Kasumi-1 (cell line): ENCODE measurements around the gene TRPT1.

ENCODE experiments used
- DNase-seq, 2 experiments: peaks; one replicate each; lab custom pipeline; 2025; lab: John Stamatoyannopoulos, UW

Gene TRPT1

DNA sequence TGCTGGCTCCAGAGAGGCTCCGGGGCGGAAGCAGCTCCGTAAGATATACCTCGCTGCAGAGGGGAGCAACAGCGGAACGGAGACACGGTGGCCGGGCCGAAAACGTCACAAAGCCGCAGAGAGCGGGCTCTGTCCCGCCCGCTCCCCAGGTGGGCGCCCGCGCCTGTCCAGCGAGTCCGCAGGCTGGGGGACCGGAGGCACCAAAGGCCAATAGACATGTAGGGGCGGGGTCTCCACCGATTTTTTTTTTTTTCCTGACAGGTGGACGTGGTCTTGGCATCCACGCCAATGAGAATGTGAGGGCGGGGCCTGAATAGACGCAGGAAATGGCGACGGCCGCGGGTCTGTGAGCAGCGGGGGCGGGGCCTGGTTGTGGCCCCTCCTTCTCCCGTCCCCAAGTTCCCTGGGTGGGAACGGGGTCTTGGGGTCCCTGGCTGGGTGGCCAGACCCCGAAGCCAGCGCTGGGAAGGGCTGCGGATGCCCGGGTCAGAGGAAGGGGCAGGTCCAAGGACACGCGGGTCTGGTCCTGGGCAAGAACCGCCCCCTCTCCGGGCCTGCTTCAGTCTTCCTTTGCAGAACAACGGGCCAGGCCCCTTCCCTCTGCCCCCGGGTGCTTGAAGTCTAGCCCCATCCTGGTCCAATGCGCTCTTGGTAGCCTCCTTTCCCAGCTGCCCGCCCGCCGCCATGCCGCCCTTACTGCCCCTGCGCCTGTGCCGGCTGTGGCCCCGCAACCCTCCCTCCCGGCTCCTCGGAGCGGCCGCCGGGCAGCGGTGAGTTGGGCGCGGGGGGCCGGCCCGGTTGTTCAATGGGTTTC lies 4.4 kb upstream of the TRPT1 start, which contains the start of gene DNAJC4:
DNAJC4 (plus strand) TSS at position 378 of the 814 bp plus-strand sequence; CDS start at position 685, 307 bp downstream.
- peak; percentile 65 to 72 for DNase-seq

DNA sequence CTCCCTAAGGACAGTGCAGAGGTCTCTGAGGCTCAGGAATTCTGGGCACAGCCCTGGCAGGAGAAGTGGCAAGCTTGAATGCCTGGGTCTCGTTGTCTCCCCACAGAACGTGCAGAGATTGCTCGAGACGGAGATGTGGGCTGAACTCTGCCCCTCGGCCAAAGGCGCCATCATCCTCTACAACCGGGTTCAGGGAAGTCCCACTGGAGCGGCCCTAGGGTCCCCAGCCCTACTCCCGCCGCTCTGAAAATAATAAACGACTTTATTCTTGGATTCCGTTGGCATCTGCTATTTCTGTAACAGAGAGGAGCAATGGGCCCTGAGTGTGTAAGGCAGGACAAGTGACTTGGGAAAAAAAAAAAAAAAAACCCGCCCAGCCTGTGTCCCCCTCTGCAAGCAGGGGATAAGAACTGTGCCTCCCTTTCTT lies 3.8 kb upstream of the TRPT1 start:
- DNase-seq: no peak

DNA sequence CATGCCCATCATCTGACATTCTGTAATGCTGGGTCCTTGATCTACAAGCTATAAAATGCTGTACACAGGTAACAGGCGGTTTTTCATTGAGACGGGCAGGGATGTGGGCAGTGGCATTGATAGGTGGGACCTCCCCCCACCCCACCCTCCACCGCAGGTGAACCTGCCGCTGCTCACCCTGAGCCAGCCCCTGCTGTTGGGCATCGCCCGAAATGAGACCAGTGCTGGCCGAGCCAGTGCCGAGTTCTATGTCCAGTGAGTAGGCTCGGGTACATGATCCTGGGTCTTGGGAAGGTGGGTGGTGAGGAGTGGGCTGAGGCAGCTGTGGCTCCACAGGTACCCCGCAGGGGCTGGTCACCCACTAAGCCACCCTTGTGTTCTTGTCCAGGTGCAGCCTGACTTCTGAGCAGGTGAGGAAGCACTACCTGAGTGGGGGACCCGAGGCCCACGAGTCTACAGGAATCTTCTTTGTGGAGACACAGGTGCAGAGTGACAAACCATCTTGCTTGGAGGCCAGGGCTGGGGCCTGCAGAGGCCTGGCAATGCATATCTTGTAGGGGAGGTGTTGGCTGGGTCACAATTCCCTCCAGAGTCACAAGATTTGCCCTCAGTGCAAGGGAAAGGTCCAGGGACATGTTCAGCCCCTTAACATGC lies 3.2 kb upstream of the TRPT1 start:
- no peak for DNase-seq

DNA sequence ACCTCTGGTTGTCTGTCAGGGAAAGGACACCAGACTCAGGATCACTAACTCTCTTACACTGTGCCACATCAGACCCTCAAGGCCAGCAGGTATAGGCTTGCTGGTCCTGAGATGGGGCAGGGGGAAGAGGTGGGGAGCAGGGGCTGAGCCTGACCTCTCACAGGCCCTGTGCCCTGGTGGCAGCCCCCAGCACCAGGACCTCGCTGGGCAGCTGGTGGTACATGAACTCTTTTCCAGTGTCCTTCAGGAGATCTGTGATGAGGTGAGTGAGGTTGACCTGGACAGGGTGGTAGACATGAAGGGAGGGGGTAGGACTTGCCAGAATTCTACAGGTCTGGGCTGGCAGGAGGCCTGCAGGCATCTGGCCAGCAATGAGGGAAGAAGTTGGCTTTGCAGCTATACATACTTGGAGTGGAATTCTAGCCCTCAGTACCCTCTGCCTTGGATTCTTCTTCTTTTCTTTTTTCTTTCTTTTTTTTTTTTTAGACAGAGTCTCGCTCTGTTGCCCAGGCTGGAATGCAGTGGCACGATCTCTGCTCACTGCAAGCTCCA lies 1.5 kb upstream of the TRPT1 start:
- no peak for DNase-seq

DNA sequence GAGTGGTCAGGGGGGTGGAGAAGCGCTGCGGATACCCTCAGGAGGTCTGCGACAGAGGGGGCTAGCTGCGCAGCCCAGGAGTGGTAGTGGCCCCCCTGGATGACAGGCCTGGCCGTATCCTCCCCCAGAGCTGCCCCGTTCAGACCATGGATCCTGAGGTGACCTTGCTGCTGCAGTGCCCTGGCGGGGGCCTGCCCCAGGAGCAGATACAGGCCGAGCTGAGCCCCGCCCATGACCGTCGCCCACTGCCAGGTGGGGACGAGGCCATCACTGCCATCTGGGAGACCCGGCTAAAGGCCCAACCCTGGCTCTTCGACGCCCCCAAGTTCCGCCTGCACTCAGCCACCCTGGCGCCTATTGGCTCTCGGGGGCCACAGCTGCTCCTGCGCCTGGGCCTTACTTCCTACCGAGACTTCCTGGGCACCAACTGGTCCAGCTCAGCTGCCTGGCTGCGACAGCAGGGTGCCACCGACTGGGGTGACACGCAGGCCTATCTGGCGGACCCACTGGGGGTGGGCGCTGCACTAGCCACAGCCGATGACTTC lies 593 bp upstream of the TRPT1 start:
- peak; percentile 76 to 77 for DNase-seq

DNA sequence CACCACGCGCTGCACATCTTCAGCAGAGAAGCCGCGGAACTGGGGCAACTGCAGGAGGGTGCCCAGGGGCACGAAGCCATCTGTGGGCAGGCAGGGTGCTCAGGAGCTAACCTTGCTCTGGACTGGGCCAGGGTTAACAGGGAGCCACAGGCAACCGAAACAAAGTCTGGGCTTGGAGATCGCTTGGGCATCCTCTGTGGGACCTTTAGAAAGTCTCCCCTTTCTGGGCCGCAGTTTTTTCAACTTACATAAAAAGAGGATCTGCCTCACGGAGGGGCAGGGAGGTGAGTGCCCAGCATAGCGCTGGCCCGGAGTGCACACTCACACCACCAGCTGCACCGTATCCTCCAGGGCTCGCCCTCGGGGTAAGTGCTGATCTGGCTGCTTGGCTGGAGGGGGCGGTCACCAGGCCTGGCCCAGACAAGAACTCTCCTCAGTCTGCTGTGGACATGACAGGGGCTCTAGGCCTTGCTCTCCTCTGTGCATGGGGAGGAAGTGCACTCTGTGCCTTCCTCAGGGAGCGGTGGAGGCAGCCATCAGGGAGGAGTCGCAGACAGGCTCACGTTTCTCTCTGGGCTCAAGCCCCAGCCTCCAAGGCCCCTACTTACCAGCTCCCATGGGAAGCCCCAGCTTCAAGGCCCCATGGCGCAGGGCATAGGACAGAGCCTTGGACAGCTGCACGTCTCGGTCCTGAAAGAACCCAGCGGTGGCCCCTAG lies 937 bp downstream of the TRPT1 start:
- DNase-seq: no peak

DNA sequence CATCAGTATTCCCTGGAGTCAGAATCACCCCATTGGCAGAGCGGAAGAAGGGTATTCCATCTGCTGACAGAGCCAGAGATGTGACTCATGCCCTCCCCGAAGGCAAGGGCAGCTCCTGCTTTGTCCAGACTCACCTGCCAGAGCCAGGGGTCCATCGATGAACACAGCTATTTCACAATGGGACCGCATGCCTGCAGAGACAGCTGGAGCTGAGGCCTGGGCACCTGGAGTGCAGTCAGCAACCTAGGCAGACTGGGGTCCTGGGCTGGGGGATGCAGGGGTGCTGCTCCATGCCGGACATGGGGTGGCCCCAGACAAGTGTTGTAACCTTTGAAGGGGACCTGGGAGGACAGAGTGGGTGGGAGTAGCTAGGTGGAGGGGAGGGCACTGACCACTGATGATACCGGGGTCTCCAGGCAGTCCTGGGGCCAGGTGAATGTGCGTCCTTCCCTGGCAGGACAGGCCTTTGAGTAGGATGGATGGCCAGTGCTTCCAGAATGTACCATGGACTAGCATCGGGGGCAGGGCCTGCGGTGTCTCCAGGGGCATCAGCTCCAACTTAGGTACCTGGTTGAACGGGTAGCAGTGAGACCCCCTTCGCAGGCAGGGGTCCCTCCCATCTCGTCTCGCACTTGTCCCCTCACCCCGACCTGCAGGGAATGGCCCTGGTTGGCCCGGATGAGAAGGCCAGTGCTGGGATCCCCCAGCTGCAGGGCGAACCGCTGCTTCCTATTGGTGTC lies 1.7 kb downstream of the TRPT1 start:
- DNase-seq: no peak

DNA sequence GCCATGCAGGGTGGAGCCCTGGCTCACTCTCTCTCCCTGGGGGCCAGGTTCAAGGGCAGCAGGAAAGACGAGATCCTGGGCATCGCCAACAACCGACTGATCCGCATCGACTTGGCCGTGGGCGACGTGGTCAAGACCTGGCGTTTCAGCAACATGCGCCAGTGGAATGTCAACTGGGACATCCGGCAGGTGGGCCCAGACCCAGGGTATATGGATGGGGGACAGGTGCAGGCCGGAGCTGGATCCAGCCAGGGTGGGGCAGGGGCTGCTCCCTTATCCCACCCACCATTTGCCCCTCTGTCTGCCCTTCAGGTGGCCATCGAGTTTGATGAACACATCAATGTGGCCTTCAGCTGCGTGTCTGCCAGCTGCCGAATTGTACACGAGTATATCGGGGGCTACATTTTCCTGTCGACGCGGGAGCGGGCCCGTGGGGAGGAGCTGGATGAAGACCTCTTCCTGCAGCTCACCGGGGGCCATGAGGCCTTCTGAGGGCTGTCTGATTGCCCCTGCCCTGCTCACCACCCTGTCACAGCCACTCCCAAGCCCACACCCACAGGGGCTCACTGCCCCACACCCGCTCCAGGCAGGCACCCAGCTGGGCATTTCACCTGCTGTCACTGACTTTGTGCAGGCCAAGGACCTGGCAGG lies 2.9 kb downstream of the TRPT1 start:
- no peak for DNase-seq

DNA sequence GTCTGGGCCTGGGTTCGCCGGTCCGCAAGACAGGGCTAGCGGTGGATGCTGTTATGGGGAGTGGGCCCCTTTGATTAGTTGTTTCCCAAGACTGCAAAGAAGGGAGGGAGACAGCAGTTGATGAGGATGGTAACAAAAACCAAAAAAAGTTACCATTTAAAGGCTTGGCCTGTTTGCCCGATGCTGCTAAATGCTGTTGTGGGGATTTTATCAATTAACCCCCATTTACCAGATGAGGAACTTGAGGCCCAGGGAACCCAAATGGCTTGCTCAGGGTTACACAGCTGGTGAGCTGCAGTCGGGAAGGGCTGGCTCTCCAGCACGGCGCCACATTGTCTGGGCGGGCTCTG lies 3.4 kb downstream of the TRPT1 start:
- DNase-seq: no peak

DNA sequence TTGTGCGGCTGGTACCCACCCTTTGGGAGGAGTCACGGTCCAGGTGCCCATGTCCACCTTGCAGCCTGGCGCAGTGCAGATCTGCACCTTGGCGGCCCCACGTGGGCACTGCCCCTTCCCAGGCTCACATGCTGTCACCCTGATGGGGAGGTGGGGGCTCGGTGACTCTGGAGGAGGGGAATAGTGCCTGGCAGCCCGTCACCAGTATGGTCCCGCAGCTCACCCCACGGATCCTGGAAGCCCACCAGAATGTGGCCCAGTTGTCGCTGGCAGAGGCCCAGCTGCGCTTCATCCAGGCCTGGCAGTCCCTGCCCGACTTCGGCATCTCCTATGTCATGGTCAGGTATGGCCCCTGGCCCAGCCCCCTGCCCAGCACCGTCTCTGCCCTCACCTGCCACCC lies 5.2 kb downstream of the TRPT1 start:
- no peak for DNase-seq

DNA sequence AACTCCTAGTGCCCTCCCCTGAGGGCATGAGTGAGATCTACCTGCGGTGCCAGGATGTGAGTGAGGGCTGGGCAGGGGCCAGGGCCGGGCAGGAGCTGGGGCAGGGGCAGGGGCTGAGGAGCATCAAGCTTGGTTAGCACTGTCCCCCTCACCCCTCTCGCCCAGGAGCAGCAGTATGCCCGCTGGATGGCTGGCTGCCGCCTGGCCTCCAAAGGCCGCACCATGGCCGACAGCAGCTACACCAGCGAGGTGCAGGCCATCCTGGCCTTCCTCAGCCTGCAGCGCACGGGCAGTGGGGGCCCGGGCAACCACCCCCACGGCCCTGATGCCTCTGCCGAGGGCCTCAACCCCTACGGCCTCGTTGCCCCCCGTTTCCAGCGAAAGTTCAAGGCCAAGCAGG lies 5.7 kb downstream of the TRPT1 start:
- no peak for DNase-seq

DNA sequence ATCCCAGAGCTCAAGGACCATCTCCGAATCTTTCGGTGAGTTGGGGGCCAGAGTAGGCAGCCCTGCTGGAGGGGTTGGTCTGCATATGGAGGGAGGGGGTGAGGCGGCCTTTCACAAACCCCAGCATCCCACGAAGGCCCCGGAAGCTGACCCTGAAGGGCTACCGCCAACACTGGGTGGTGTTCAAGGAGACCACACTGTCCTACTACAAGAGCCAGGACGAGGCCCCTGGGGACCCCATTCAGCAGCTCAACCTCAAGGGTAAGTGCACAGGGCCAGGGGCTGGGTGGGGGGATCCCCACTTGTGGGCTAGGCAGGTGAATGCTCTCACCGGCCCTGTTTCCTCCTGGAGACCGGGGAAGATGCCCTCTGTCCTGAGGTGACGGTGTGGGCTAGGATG lies 6.2 kb downstream of the TRPT1 start:
- DNase-seq: no peak

DNA sequence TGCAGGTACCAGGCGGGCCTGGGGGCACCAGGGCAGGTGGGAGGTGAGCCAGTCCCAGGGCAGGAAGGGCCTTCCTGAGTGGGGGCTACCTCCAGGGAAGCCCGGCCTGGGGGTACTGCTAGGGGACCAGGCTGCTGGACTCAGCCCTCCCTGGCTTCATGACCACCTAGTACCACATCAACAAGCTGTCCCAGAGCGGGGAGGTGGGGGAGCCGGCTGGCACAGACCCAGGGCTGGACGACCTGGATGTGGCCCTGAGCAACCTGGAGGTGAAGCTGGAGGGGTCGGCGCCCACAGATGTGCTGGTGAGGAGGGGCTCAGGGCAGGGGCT lies 6.7 kb downstream of the TRPT1 start:
- DNase-seq: no peak

DNA sequence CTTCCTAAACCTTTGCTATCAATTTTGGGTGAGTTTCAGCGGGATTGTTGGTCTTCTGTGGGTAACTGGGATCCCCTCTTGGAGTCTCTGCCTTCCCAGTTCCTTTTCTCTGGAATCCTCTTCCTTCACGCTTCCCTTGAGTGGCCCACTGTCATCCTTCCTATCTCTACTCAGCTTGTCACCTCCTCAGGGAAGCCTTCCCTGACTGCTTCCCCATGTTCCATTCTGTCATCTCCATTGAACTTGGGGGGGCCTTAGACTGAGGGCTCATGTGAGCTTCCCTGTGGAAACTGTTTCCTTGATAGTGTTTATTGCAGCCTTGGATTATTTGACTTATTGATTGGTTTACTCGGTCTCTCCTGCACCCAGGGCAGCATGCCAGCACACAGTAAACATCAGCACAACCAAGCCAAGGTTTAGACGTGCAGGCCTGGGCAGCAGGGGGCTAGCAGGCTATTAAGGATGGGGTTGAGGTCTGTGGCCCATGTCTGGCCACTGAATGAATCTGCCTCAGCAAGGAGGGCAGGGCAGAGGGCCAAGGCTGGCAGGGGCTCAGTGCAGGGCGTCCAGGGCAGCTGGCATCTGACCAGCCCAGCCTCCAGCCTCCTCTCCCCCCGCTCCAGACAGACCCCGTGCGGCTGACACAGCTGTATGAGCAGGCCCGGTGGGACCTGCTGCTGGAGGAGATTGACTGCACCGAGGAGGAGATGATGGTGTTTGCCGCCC lies 7.2 kb downstream of the TRPT1 start:
- DNase-seq: no peak

DNA sequence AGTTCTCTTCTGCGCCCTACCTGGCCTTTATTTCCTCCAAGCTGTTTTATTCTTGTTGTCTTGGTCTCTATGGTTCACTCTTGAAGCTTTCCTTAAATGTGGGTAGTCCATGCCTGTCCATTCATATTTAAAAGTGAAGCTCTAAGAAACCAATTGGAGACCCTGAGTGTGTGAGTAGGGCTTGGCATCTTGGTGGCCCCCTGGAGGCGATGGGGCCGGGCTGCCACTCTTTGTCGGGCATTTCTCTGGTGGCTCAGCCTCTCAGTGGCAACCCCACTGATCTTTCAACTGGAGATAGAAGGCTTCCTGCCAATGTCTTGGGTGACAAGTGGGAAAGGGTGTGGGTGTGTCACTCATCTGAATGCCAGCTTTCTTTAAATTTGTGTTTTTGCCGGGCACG lies 9.1 kb downstream of the TRPT1 start:
- no peak for DNase-seq

DNA sequence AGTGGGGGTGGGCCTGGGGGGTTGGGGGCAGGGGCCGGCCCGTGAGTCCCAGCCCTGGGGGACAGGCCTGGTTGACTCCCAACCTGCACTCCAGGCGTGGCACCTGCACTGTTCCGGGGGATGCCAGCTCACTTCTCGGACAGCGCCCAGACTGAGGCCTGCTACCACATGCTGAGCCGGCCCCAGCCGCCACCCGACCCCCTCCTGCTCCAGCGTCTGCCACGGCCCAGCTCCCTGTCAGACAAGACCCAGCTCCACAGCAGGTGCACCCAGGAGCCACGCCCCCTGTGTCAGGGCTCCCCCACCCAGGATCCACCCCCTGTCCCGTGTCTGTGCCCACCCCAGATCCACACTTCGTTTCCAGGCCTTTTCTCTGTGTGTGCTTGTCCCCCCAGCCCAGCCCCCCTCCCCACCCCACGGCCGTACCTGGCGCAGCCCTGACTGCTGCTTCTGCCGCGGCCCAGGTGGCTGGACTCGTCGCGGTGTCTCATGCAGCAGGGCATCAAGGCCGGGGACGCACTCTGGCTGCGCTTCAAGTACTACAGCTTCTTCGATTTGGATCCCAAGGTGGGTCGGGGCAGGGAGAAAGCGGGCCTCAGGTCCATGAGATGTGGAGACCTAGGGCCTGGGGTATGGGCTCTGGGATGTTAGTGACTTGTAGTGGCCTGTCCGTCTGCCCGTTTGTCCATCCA lies 14.7 kb downstream of the TRPT1 start:
- DNase-seq: no peak

DNA sequence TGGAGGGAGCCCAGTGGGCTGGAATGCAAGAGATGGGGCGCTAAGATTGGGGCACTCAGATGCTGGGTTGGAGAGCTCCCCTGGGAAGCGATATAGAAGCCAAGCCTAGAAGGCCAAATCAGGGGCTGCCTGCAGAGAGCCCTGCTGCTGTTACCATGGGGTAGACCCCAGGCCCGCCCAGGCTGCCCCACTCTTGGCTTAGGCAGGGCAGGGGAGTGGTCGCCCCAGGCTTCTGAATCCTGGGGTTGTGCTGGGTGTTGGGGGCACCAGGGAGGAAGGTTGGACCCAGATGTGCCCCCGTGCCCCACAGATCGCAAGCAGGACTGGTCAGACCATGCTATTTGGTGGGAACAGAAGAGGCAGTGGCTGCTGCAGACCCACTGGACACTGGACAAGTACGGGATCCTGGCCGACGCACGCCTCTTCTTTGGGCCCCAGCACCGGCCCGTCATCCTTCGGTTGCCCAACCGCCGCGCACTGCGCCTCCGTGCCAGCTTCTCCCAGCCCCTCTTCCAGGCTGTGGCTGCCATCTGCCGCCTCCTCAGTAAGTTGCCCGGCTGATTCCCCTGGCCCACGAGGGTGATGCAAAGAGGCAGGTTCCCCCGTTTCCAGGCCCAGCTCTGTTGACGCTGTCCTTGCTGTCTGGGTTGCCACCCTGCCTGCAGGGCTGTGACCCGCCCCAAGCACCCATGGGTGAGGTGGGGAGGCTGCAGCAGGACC lies 15.5 kb downstream of the TRPT1 start:
- DNase-seq: no peak

DNA sequence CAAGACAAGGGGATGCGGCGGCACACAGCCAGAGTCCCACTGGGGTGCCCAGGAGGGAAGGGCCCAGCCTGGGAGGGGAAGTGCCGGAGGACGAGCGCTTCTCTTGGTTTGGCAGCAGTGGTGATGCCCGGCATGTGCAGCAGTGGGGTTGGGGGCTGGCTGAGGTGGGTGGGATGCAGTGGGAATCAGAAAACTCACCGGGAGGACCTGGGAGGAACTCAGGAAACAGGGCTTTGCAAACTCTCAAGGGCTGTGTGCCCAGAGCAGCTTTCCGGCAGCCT lies 16.5 kb downstream of the TRPT1 start:
- no peak for DNase-seq

DNA sequence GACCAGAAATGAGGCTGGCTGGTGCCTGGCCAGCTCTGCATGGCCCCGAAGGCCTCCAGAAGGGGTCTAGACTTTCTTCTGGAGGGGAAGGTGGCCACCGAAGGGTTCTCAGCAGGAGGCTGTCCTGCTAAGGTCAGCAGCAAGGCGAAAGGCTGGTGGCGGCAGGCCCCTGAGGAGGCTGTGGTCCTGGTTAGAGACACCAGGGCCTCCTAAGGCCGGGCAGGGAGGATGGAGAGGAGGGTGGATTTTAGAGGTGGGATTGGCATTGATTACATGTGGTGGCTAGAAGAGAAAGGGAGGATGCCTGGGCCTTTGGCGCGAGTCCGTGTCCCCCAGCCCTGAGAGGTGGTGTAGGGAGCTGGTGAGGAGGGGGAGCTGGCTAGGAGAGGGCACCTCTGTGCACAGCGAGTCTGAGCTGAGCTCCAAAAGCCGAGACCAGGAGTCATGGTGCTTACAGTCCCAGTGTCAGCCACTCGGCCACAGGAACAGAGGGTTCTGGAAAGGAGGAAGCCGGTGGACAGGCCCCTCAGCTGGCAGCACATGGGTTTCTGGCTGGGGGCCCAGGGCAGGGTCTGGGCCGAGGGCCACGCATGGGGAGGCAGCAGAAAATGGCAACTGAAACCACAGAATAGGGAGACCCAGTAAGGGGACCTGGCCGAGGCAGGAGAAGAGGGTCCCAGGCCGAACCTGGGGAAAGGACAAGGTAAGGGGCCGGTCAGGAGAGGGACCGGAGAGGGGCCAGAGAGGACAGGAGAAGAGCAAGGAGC lies 17.0 kb downstream of the TRPT1 start:
- DNase-seq: no peak
